Transverse colon (tissue), 4 donors: ENCODE data around the gene NOC2L. TPM values are rescaled to one million over a fixed set of nuclear protein-coding genes. Genes with fewer than 3 reads are reported as not detected.

ENCODE experiments used
- DNase-seq: peaks from one replicate; pipeline ENCODE4 v3.0.0-alpha.2; 2019
- H3K27ac ChIP-seq, 4 donors: fragments of 200-600 bp; sonication (generic); 2 replicates each; pipeline ENCODE4 v1.5.1; 2016 to 2018; ENCODE audit warnings: inconsistent platforms in 4 of 4
- H3K27me3 ChIP-seq: fragments of 200-600 bp; sonication (generic); 2 replicates; pipeline ENCODE4 v1.5.1; 2017; ENCODE audit warnings: inconsistent platforms
- H3K36me3 ChIP-seq, 4 donors: fragments of 200-600 bp; sonication (generic); 2 replicates each; pipeline ENCODE4 v1.5.1; 2017 to 2019; ENCODE audit warnings: inconsistent platforms in 4 of 4
- H3K4me1 ChIP-seq, 4 donors: fragments of 200-600 bp; sonication (generic); 2 replicates each; pipeline ENCODE4 v1.5.1; 2017 to 2020; ENCODE audit warnings: inconsistent platforms in 4 of 4
- H3K4me3 ChIP-seq, 4 donors: fragments of 200-600 bp; sonication (generic); 1 replicate in 1 of 4; 2 replicates in 3 of 4; pipeline versions ENCODE4 v1.5.1 to v1.6.1; 2017 to 2019; ENCODE audit warnings: inconsistent platforms in 4 of 4
- H3K9me3 ChIP-seq, 2 donors: fragments of 200-600 bp; sonication (generic); 2 replicates each; pipeline ENCODE4 v1.5.1; 2017 to 2019; ENCODE audit warnings: inconsistent platforms in 2 of 2
- CTCF ChIP-seq, 5 experiments: fragments of 200-600 bp in 3 of 5; fragments of 450-650 bp in 2 of 5; sonication (generic) in 3 of 5; IDR thresholded peaks; 1 replicate in 2 of 5; 2 replicates in 3 of 5; pipeline ENCODE4 v1.5.1; 2016 to 2017; ENCODE audit warnings: antibody characterized with exemption in 5 of 5, inconsistent platforms in 3 of 5, mild to moderate bottlenecking in 2 of 5, moderate library complexity in 1 of 5
- EP300 ChIP-seq: sonication (generic); formaldehyde crosslinking; IDR thresholded peaks from one replicate; pipeline ENCODE4 v1.6.1; 2017; ENCODE audit warnings: antibody characterized with exemption, low read depth
- POLR2A ChIP-seq: fragments of 450-650 bp; IDR thresholded peaks from one replicate; pipeline ENCODE4 v1.6.1; 2016; ENCODE audit warnings: antibody characterized with exemption, mild to moderate bottlenecking, moderate library complexity
- POLR2AphosphoS5 ChIP-seq, 3 donors: sonication (generic); formaldehyde crosslinking; IDR thresholded peaks; one replicate each; pipeline ENCODE4 v1.6.1; 2016; ENCODE audit warnings: antibody characterized with exemption in 3 of 3
- WGBS, 2 donors: methylation state at CpG; one replicate each; pipeline ENCODE4 v1.1.5; 2018; ENCODE audit warnings: low coverage in 1 of 2; 5-methylcytosine and 5-hydroxymethylcytosine counted together
- in situ Hi-C, 4 donors: fragments of 200-750 bp; cut with MboI; loops; one replicate each; pipeline versions ENCODE4 v1.15.0 to v1.15.1; 2017; ENCODE audit warnings: low sequenced_read_pairs in 3 of 4, low pct_ligation_motif_present in 1 of 4, low pct_unique_long_range_greater_than_20kb in 1 of 4
- intact Hi-C: fragments of 100-400 bp; cut with DNase I; formaldehyde crosslinking; loops from one replicate; pipeline ENCODE4 v1.15.1; 2023; ENCODE audit warnings: low total_unique reads
- total RNA-seq, 4 donors: library from RNA; depleted of rRNA; stranded (reverse); fragments of >200 nt; gene quantifications; one replicate each; pipeline ENCODE4 v1.1.0, GENCODE V29; 2016

The NOC2L gene
- total RNA-seq, 4 donors from 2014 or later: 17.6 to 50.4 (median 31.6) TPM

- WGBS, 2 donors: 58% methylated on average over 16 of the region's 29 CpGs; no CpG with 5 or more reads in 1 of the 2 donors
- intact Hi-C loops (no loop called here), in situ Hi-C loops (no loop called here)
- Histone ChIP-seq H3K9me3 (no peaks in the 10 kb centered on the region), H3K27ac (no peak overlapping the region), H3K36me3 (no peaks in the 10 kb centered on the region), H3K27me3 (peaks cover 100% of the 10 kb centered on the region), H3K4me1 (peaks cover 19 to 38% (median 29%) of the 10 kb centered on the region in 4 donors), H3K4me3 (no peak overlapping the region)
- TF ChIP-seq POLR2A (no peak), EP300 (no peak), POLR2AphosphoS5 (IDR thresholded peaks at IDR 0.05) (no peak), CTCF (IDR thresholded peaks at IDR 0.05) (no peak)
- no peak for DNase-seq
These were observed 39.7 kb downstream of the NOC2L start for GRCh38 chr1:919271-919872.

GRCh38 chr1:918843-919242 is 40.2 kb downstream of the NOC2L start:
- Histone ChIP-seq H3K27ac (no peak overlapping the region), H3K36me3 (no peaks in the 10 kb centered on the region), H3K27me3 (peaks cover 100% of the 10 kb centered on the region), H3K4me1 (peaks cover 19 to 38% (median 28%) of the 10 kb centered on the region in 4 donors), H3K9me3 (no peaks in the 10 kb centered on the region), H3K4me3 (no peak overlapping the region)
- intact Hi-C loops: no loop called here
- DNase-seq: no peak
- TF ChIP-seq CTCF (IDR thresholded peaks at IDR 0.05) (no peak), POLR2A (no peak), POLR2AphosphoS5 (IDR thresholded peaks at IDR 0.05) (no peak), EP300 (no peak)
- 52% methylated on average over 6 of the region's 6 CpGs; no CpG with 5 or more reads in 1 of the 2 donors for WGBS, 2 donors
- in situ Hi-C loops: no loop called here

DNA sequence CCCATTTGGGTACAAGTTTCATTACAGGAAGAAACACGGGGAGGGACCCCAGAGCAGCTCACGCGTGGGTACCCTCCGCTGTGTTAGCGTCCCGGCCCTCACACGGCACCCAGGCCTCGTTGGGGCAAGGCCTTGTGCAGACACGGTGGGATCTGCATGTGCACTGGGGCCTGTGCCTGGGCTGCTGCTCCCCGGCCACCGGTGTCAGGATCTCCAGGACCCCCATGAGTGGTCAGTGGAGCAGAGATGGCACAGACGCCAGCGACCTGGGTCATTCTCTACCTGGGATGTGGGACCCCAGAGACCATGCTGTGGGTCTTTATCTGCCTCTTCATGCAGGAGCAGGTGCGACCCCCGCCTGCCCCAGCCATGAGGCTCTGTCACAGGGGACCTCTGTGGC is 40.7 kb downstream of the NOC2L start:
- peaks cover 16 to 36% (median 26%) of the 10 kb centered on the region in 4 donors for H3K4me1 ChIP-seq

DNA sequence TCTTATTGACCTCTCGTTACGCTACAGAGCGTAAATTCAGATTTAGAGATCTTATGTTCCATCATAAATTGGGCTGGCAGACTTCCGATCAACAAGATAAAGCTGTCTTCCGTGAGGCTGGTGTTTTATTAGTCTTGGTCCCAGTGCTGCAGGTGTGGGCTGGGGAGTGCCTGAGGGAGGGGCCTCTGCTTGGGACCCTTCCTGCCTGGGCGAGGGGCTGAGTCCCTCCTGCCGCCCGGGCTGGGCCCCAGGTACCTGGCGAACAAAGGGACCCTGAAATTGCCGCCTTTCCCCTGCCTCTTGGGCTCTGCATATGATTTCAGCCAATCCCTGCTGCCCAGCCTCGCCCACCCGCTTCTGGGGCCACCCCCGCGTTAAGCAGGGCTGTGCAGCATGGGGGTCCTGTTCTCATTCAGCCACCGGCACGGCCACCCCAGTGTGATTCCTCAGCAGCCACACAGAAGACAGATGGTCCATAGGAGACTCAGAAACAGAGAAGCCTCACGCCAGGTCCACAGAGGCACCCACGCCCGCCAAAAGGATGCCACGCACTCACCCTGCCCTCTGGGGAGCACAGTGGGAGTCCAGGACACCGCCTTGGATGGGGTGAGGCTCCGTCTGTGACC is 41.5 kb downstream of the NOC2L start:
- 20 to 57% methylated on average over 3 to 22 of the region's 22 CpGs for WGBS, 2 donors
- H3K9me3 ChIP-seq: no peaks in the 10 kb centered on the region
- H3K27ac ChIP-seq: no peak overlapping the region

More for the DNA sequence above, 40.7 kb downstream of the NOC2L start:
- in situ Hi-C loops: no loop called here
- Histone ChIP-seq H3K27me3 (peaks cover 100% of the 10 kb centered on the region), H3K36me3 (no peaks in the 10 kb centered on the region), H3K9me3 (no peaks in the 10 kb centered on the region), H3K4me3 (no peak overlapping the region), H3K27ac (no peak overlapping the region)
- intact Hi-C loops: no loop called here
- TF ChIP-seq EP300: no peak
- no peak for TF ChIP-seq POLR2A
- WGBS, 2 donors: 67% methylated on average over 15 of the region's 15 CpGs; no CpG with 5 or more reads in 1 of the 2 donors
- no peak for DNase-seq

More for the DNA sequence above, 41.5 kb downstream of the NOC2L start:
- Histone ChIP-seq H3K4me1 (peaks cover 12 to 32% (median 20%) of the 10 kb centered on the region in 4 donors), H3K36me3 (no peaks in the 10 kb centered on the region), H3K4me3 (no peak overlapping the region), H3K27me3 (peaks cover 99% of the 10 kb centered on the region)
- intact Hi-C loops: no loop called here
- in situ Hi-C loops: no loop called here
- TF ChIP-seq EP300: no peak
- TF ChIP-seq POLR2AphosphoS5 (IDR thresholded peaks at IDR 0.05): no peak
- TF ChIP-seq CTCF (IDR thresholded peaks at IDR 0.05): no peak
- no peak for TF ChIP-seq POLR2A
- no peak for DNase-seq
